GM12873 (cell line): ENCODE results near the gene E4F1.

Experiments
- CTCF ChIP-seq: IDR thresholded peaks from 2 replicates; pipeline ENCODE4 v1.5.1; 2012; ENCODE audit warnings: low read depth, mild to moderate bottlenecking, moderate library complexity, low read length, control low read depth; ENCODE audit not compliant: insufficient read depth; ENCODE audit errors: missing control alignments

Gene E4F1

GRCh38 chr16:2189252-2189893, 34.0 kb upstream of the E4F1 start:
- no peak for TF ChIP-seq CTCF

- TF ChIP-seq CTCF: no peak
Measured at GRCh38 chr16:2190002-2190658, 33.3 kb upstream of the E4F1 start.

- no peak for TF ChIP-seq CTCF
Measured at GRCh38 chr16:2190659-2191445, 32.5 kb upstream of the E4F1 start.

GRCh38 chr16:2191446-2191706, 32.0 kb upstream of the E4F1 start:
- no peak for TF ChIP-seq CTCF

GRCh38 chr16:2194166-2194834, 29.1 kb upstream of the E4F1 start:
- TF ChIP-seq CTCF: no peak

- peak; percentile 76 for TF ChIP-seq CTCF
Measured at GRCh38 chr16:2194852-2195321, 28.5 kb upstream of the E4F1 start.
